EH (cell line): ENCODE measurements around the gene NAGPA.

ENCODE experiments used
- DNase-seq: peaks from one replicate; pipeline ENCODE4 v3.0.0-alpha.2; 2015; ENCODE audit warnings: low read depth

The NAGPA gene

DNA sequence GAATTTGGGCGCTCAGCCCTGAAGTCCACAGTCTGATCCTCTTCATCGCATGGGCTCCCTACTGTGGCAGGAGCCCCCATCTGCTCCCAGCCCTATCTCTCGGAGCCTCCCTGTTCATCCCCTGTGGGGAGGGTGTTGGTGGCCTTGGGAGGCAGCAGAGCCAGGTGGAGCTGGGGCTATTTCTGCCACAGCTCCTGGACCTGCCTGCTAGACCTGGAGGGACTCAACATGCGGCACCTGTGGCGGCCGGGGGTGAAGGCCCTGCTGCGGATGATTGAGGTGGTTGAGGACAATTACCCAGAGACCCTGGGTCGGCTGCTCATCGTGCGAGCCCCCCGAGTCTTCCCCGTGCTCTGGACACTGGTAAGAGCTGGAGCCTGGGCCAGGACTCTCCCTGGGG is 30.5 kb downstream of the NAGPA start:
- no peak for DNase-seq

DNA sequence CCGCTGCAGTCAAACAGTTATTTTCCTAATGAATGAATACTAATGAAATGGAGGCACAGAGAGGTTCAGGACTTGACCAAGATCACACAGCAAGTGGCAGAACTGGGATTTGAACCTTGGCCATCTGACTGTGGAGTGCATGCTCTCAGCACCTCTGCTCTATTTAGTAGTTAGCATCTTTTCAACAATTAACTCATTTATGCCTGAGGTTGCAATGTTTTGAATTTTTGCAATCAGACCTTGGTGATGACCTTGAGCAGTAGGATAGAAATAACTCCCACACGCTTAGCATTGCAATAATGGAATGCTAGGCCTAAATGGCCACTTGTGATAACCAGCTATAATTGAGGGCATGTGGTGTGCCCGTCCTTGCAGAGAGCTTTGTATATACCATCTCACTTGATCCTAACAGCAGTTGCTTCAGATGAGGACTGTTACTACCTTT is 31.0 kb downstream of the NAGPA start:
- no peak for DNase-seq

DNA sequence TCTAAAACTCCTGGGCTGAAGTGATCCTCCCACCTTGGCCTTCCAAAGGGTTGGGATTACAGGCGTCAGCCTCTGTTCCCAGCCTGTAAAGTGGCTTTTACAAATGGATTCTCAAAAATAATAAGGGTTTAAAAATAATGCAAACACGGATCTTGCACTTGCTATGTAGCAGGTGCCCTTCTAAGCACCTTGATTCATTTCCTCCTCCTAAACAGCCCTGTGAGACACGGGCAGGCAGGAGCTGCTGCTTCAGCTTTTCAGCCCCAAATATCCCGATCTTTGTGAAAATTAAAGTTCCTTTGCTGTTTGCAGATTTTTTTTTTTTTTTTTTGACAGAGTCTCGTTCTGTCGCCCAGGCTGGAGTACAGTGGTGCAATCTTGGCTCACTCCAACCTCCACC is 31.7 kb downstream of the NAGPA start:
- no peak for DNase-seq

DNA sequence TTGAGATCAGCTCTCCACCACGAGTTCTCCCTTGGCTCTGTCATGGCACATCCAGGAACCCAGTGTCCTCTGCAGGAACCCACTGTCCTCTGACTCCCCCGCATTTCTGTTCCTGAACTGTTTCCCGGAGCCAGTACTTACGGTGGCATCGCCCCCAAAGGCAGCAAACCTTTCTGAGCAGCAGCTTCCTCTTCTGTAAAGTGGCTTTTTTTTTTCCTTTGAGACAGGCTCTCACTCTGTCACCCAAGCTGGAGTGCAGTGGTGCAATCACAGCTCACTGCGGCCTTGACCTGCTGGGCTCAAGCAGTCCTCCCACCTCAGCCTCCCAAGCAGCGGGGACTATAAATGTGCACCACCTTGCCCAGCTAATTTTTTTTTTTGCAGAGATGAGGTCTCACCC is 32.2 kb downstream of the NAGPA start:
- DNase-seq, result no peak

DNA sequence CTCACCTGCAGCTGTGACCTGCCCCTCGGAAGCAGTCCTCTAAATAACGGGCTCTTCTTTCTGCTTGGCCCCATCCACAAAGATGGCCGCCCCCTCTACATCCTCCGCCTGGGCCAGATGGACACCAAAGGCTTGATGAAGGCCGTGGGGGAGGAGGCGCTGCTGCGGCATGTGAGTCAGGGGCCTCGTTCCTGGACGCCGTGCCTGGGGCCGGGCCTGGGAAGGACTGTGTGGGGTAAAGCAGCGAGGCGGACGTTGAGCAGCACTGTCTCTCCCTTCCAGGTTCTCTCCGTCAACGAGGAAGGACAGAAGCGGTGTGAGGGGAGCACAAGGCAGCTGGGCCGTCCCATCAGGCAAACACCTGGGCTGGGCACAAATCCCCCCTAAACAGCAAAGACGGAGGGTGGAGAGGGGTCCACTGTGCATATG is 33.1 kb downstream of the NAGPA start:
- no peak for DNase-seq

DNA sequence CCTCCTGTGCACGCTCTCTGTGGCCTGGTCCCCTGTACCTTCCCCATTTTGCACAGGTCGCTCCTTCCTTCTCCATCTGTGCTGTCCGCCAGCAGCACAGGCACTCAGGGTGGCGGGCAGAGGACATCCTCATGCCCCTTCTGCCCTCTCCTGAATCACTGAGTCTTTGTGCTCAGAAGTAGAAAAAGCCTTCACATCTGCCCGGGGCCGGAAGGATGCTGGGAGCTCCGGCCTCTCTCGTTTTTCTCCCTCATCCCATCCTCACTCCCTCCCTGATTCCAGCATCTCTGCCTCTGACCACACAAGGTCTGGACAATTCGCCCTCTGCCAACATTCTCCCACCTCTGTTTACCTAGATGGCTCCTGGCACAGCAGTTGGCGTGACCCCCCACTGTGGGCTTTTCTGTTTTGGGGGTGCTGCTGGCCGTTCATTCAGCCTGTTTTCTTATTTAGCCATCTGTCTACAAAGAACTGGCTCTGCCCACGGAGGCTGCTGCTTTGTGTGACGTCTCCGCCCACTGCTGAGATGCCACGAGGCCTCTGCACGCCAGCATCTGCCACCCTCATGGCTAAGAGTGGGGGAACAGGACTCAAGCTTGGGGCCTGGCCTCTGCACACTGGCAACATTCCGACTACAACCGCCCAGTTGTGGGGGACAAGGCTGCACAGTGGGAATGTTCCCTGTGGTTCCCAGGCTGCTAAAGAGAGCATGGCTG is 38.9 kb downstream of the NAGPA start:
- no peak for DNase-seq

DNA sequence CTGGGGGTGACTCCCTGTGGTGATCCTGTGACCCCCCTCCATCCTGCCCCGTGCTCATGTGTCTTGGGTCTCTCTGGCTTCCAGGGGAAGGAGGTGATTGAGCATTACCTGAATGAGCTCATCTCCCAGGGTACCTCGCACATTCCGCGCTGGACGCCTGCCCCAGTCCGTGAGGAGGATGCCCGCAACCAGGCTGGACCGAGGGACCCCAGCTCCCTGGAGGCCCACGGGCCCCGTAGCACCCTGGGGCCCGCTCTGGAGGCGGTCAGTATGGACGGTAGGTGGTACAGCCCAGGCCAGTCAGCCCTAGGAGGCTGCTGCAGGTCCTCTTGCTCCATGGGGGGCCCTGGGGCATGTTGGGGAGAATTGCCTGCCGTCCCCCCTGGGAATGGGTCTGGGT is 42.0 kb downstream of the NAGPA start:
- no peak for DNase-seq

DNA sequence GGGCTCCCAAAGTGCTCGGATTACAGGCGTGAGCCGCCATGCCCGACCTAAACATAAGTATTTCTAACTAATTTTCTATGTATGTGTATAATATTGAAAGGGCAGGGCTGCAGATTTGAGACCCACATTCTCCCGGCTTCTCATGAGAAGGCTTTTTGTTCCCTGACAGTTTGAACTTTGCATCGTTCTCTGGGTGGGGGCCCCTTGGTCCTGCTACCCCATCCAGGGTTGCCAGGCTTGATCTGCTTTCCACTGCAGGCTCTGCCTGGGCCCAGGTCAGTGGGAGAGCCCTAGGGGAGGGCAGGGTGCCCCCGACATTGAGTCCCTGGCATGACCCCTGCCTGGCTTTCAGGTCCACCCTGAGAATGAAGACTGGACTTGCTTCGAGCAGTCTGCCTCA is 43.3 kb downstream of the NAGPA start:
- DNase-seq, result no peak

DNA sequence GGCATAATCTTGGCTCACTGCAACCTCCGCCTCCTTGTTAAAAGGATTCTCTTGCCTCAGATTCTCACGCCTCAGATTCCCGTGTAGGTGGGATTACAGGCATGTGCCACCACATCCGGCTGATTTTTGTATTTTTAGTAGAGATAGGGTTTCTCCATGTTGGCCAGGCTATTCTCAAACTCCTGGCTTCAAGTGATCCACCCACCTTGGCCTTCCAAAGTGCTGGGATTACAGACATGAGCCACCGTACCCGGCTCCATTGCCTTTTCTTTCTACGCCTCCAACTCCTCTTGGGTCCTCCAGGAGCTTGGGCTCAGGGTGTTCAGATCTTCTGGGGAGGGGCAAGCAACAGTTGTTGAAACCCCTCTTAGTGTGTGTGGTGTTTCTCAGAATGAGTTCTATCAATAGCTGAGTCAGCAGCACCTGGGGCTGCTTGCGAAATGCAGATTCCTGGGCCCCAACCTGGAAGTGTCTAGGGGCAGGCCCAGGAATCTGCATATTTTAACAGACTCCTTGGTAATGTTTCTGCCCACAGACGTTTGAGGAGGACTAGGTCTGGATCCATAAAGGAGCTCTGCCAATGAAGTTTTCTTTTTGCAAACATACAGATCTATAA is 44.2 kb downstream of the NAGPA start:
- no peak for DNase-seq

DNA sequence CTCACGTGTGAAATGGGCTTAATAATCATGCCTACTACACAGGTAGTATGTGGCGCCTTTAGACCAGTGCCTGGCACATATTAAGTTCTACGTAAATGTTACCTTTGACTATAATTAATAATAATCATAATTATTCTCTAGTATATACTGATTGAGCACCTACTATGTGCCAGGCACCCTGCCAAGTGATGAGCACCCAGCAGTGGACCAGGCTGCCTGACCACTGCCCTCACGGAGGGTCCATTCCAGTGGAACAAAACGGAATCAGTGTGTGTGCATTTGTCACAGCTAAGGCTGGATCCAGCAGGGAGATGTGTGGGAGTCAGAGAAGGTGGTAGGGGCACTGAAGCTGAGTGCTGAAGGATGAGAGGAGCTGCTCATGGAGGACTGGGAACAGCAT is 45.1 kb downstream of the NAGPA start:
- no peak for DNase-seq

DNA sequence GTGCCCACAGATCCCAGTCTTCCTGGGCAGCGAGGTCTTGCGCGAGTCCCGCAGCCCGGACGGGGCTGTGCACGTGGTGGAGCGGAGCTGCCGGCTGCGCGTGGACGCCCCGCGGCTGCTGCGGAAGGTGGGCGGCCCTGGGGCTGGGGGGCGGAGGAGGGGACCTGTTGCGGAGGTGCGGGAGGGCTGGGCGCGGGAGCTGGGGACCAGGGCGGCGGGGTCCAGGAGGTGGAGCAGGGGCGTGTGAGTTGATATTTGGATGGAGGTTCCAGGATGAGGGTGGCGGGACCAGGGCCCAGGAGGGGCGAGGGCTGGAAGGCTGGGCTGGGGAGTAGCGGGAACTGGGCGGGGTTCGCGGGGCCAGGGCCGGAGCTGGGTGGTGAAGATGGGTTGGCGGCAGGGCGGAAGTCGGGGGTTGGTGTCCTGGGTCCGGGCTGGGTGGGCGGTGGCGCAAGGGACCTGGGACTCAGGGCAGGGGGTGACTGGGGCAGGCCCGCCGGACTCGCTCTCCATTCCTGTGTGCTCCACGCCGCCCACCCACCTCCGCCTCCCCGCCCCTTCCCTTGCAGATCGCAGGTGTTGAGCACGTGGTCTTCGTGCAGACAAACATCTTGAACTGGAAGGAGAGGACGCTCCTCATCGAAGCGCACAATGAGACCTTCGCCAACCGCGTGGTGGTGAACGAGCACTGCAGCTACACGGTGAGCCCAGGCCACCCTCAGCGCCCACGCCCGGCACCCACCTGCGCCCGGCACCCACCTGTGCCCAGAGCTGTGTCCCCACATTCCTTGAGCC is 46.0 kb downstream of the NAGPA start:
- DNase-seq, result no peak

DNA sequence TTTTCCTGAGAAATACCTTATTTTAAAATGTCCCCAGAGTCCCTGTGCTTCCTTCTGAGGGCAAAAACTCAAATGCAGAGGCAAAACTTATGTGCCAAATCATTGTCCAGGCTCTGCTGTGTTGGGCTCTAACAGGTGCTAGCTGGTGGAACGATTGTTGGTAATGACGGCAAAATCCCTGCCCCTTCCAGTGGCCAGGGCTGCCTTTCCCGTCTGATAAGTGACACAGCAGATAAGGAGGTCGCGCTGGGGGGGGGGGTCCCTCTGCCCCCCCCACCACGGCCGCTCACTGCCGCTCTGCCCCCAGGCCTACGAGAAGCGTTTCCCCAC is 46.5 kb downstream of the NAGPA start:
- DNase-seq, result no peak

DNA sequence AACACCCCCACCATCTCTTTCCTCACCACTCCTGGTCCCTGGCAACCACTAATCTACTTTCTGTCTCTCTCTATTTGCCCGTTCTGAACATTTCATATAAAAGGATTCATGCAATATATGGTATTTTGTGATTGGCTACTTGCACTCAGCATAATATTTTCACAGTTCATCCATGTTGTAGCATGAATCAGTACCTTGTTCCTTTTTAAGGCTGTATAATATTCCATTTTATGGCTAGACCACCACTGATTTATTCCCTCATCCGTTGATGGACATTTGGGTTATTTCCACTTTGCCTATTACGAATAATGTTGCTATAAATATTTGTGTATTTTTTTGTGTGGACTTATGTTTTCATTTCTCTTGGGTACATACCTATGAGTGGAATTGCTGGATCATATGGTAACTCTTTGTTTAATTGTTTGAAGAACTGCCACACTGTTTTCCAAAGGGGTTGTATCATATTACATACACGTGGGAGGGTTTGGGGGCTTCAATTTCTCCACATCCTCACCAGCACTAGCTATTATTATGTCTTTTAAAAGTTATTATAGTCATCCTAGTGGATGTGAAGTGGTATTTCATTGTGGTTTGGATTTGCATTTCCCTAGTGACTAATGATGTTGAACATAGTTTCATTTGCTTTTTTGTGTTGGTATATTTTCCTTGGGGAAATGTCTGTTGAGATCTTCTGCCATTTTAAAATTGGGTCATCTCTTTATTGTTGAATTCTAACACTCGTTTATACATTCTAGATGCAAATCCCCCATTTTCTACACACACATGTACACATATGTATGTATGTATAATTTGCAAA is 49.4 kb downstream of the NAGPA start:
- no peak for DNase-seq

DNA sequence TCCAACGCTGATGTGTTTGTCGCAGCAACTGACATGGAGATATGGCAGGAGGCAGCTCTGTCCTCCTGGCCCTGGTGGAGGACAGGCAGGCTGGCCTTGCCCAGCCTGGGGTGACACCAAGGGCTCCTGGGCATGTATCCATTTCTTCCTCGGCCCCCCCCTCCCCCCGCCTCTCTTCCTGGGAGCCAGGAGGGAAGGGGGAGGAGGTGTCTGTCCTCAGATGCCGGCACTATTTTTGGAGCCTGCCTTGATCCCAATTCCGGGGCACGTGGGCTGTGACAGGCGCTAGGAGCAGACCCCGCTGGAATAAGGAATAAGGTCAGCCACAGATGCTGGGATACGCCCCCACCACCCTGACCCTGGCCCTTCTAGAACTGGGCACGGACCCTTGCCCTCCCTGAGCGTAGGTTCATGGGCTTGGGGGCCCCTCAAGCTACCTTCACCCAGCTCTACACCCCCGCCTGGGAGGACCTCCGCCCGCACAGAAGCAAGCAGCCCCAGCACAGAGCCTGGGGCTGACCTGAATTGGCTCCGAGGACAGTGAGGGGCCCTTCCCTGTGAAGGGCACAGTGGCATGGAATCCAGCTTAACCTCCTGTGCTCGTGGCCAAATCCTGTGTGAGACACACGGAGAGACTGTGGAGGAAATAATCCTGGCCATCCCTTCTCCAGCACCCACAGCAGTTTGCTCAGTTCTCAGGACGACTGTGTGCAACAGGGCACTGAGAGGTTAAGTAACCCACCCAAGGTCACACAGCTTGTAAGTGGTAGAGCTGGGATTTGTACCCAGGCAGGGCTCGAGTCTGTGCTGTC is 51.5 kb downstream of the NAGPA start:
- no peak for DNase-seq

DNA sequence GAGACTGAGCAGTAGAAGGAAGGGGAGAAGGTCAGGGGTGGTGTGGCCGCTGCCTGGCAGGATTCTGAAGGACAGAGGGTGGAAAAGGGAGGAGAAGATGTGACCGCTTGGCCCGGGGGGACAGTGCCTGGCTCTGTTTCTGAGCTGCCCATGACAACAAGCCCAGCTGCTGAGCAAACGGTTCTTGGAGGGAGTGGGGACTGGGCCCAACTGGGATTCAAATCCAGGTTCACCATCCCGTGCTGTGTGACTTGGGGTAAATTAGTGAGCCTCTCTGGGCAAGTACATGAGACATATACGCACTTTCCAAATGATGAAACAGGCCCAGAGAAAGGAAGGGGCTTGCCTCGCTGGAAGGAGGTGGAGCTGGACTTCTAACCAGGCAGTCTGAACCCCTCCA is 52.3 kb downstream of the NAGPA start:
- no peak for DNase-seq

DNA sequence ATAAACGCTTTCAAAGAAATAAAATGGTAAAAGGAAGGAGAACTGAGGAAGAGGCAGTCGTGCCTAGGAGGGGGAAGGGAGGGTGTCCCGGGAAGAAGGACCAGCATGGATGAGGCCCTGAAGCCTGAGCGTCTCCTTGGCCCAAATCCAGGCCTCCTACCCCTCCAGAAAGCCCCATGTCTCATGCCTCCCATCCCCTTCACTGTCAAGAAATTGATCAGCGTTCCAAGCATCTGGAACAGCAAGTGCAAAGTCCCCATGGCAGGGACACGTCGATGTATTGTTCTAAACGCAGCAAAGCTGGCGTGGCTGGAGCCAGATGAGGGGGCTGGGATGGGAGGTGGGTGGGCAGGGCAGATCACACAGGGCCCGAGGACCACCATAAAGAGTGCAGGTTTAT is 53.0 kb downstream of the NAGPA start:
- DNase-seq, result no peak

DNA sequence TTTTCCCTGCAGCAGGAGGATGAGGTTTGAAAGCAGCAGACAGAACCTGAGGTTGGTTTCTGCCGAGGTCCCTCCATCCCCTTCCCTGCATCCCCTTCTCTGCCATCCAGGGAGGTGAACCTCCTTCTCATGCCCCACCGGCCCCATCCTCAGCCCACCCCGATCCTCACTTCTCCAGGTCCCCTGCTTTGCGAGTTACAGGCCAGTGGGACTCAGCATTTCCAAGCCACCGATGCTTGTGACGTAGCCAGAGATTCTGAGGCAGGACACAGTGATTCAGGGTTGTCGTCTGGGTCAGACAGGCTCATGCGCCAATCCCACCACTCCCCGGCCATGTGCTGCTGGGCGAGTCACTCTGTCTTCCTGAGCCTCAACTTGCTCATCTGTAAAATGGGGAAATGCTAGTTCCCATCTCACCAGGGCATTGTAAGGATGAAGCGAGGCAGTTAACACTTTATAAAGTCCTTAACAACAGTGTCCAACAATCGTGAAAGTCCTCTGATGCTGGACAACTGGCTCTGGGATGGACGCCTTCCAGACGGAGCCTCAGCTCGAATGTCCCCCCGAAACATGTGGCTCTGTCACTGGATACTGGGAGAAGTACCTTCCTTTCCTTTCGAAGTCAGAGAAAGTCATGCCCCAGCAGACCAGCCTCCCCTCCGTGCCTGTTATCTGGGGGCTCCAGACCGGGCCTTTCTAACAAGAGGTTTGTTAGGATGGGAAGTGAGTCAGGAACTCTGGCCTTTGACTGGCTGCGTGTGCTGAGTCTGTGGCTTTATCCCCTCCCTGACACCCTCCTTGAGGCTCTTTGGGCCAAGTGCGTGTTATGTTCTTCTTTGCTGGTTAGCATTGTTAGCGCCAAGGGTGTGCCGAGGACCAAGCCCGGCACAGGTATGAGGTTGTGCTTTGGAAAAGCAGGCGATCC is 53.7 kb downstream of the NAGPA start:
- no peak for DNase-seq

DNA sequence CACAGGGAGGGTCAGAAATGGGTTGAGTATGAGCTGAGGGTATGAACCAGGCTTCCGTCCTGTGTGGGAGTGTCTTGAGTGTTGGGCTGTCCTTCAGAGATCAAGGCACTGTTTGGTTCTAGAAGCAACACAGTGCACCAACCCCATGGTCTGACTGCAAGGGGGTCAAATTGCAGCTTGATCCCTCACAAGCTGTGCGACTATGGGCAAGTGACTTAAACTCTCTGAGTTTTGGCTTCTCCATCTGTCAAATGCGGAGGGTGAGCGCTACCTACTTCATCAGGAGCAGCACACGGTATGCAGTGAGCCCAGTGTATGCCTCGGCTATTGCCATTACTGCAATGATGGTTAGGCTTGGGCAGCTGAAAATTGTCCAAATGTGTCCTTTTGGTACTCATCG is 54.6 kb downstream of the NAGPA start:
- no peak for DNase-seq

DNA sequence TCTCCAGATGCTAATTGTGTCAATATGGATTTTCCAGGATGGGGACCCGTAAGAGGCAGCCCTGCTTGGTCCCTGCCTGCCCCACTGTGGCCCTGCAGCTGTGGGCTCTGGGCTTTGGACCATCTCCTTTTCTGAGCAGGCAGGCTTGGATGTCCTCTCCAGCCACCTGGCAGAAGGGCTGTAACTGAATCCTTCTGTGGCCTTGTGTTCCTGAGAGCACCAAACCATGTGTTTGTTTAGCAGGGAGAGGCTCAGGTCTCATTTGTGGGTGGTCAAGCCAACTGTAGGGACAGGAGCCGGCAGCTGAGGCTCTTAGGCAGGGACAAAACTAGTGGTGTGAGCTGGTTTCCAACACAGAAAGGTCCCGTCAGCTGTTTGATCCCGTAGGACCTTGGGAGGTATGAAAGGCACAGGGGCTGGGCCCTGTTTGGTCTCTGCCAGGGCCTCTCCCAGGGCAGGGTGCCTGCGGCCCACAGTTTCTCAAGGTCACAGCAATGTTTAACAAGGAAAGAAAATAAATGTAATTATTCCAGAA is 57.1 kb downstream of the NAGPA start:
- DNase-seq, result no peak

DNA sequence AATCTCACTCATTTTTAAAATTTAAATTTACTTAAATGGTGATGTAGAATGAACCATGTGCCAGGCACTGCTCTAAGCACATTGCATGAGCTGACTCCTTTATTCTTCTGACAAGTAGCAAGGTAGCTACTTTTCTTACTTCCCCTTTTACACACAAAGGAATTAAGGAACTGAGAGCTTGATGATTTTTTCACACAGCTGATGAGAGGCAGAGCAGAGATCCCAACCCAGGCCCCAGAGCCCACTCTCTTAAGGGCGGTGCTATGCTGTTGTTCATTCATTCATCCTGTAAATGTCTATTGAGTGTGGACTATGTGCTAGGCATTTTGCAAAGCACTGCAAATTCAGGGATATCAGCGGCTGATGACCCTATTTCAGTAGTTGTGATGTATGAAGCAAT is 57.7 kb downstream of the NAGPA start:
- no peak for DNase-seq
